ENCODE results near the gene SIGLEC8. TPM values are rescaled to one million over a fixed set of nuclear protein-coding genes. Genes with fewer than 3 reads are reported as not detected.

Gene SIGLEC8
- total and polyA plus RNA-seq, 9 of the 15 experiments (the other 6 are each of a cell fraction or from before 2014, with no cell fraction given): 0.04 to 0.65 (median 0.39) TPM

DNA sequence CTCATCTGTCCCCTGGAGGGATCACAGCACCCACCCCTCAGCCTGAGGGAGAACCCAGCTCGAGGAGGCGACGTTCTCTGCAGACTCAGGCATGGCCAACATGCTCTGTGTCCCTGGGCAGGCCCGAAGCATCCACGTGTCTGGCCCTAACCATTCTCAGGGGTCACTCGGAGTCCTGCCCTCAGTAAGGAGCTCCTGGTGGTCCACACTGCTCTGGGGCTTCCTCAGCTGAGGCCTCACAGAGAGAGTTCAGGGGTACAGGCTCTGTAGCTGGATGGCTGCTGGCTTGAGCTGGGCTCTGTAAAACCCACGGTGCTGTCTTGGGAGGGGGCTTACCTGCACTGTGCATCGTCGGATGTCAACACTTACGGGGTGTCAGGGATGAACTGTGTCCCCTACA lies 4.4 kb upstream of the SIGLEC8 start:
- H3K36me3 ChIP-seq (ENCODE audit: control insufficient read depth, insufficient read depth, low read length): no peaks in the 10 kb centered on the region
- no peak for ATAC-seq
- in situ Hi-C loops (cut with MboI): no loop called here
- H3K9me1 ChIP-seq (ENCODE audit: control insufficient read depth, insufficient read depth, low read length): no peaks in the 10 kb centered on the region
- peaks cover 13 to 32% of the 10 kb centered on the region in 2 experiments for H3K4me1 ChIP-seq (replicated peaks in 1 of 2; ENCODE audit: control insufficient read depth in 2 of 2, insufficient read depth in 2 of 2, low read length in 2 of 2)
- no peak overlapping the region for H2AFZ ChIP-seq (ENCODE audit: low read depth, low read length)
- H3K4me2 ChIP-seq (ENCODE audit: insufficient read depth, low read length): no peak overlapping the region
- no peak overlapping the region for H3K4me3 ChIP-seq
- no TSS peak for BruUV-seq (replicated peaks)
- no peak for FAIRE-seq
- no peak overlapping the region for H3K27ac ChIP-seq (ENCODE audit: extremely low read depth, low read depth, low read length)
- 79% methylated on average over 10 of the region's 10 CpGs for WGBS (ENCODE audit: insufficient coverage, low coverage, missing lambda C conversion rate)
- H3K79me2 ChIP-seq (ENCODE audit: control insufficient read depth, insufficient read depth, low read length): peaks cover 26% of the 10 kb centered on the region
- CTCF ChIA-PET (ENCODE audit: low intra/inter-chr PET ratio): no interaction called here
- DNase-seq (ENCODE audit: extremely low read depth in 1 of 4, low spot score in 3 of 4): no peak
- intact Hi-C loops (cut with micrococcal nuclease): no loop called here
- H3K9ac ChIP-seq (ENCODE audit: insufficient read depth in 1 of 2, low read depth in 2 of 2, low read length in 2 of 2): no peak overlapping the region; a peak in 1 of 4 replicates
- H4K20me1 ChIP-seq (replicated peaks; ENCODE audit: control insufficient read depth, insufficient read depth, low read length): no peaks in the 10 kb centered on the region
- H3K9me3 ChIP-seq (replicated peaks; ENCODE audit: control insufficient read depth, insufficient read depth, low read depth, low read length): no peaks in the 10 kb centered on the region
- H3K27me3 ChIP-seq (ENCODE audit: control insufficient read depth in 2 of 2, insufficient read depth in 2 of 2, low read length in 2 of 2): no peaks in the 10 kb centered on the region
- POLR2A ChIA-PET: interaction anchor here (2.2 kb wide), 1 partner anchor 11 kb away, joined by 5 read pairs; no protein-coding TSS in a partner anchor
- TF ChIP-seq ZNF76 (CRISPR knock-in tag; IDR thresholded peaks at IDR 0.05; ENCODE audit: borderline replicate concordance) (no peak), BCL6 (CRISPR knock-in tag; IDR thresholded peaks at IDR 0.05) (no peak), ADNP (tag; IDR thresholded peaks at IDR 0.05) (no peak), HNRNPUL1 (IDR thresholded peaks at IDR 0.05; ENCODE audit: low read length) (no peak), U2AF2 (optimal IDR thresholded peaks at IDR 0.05; ENCODE audit: low read depth, low read length) (no peak), ARID1B (IDR thresholded peaks at IDR 0.05) (no peak), ZNF3 (CRISPR knock-in tag; IDR thresholded peaks at IDR 0.05) (no peak), HMG20A (CRISPR knock-in tag; conservative IDR thresholded peaks at IDR 0.05) (no peak), SMAD3 (CRISPR knock-in tag; conservative IDR thresholded peaks at IDR 0.05) (no peak), JUN (IDR thresholded peaks at IDR 0.05; ENCODE audit: borderline replicate concordance, low read depth, low read length) (no peak), JUN (CRISPR knock-in tag; IDR thresholded peaks at IDR 0.05; ENCODE audit: borderline replicate concordance) (no peak), E2F8 (IDR thresholded peaks at IDR 0.05; ENCODE audit: low read depth, partially characterized antibody) (no peak), PPARD (CRISPR knock-in tag; IDR thresholded peaks at IDR 0.05) (no peak), ZNF263 (CRISPR knock-in tag; IDR thresholded peaks at IDR 0.05; ENCODE audit: borderline replicate concordance) (no peak), MTA3 (IDR thresholded peaks at IDR 0.05; ENCODE audit: borderline replicate concordance) (no peak), ZNF445 (CRISPR knock-in tag; IDR thresholded peaks at IDR 0.05; ENCODE audit: low read depth) (no peak), ZBTB26 (CRISPR knock-in tag; IDR thresholded peaks at IDR 0.05) (no peak), GTF2F1 (IDR thresholded peaks at IDR 0.05; ENCODE audit: low read depth, low read length) (no peak), ZNF311 (CRISPR knock-in tag; IDR thresholded peaks at IDR 0.05) (no peak)
- TF ChIP-seq, protein P1, sequence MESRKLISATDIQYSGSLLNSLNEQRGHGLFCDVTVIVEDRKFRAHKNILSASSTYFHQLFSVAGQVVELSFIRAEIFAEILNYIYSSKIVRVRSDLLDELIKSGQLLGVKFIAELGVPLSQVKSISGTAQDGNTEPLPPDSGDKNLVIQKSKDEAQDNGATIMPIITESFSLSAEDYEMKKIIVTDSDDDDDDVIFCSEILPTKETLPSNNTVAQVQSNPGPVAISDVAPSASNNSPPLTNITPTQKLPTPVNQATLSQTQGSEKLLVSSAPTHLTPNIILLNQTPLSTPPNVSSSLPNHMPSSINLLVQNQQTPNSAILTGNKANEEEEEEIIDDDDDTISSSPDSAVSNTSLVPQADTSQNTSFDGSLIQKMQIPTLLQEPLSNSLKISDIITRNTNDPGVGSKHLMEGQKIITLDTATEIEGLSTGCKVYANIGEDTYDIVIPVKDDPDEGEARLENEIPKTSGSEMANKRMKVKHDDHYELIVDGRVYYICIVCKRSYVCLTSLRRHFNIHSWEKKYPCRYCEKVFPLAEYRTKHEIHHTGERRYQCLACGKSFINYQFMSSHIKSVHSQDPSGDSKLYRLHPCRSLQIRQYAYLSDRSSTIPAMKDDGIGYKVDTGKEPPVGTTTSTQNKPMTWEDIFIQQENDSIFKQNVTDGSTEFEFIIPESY (CRISPR knock-in tag; IDR thresholded peaks at IDR 0.05): no peak

Measured in K562 (cell line).